Measurements from ENCODE around the gene ARHGEF1. TPM values are rescaled to one million over a fixed set of nuclear protein-coding genes. Genes with fewer than 3 reads are reported as not detected.

ARHGEF1 gene
- total and polyA plus RNA-seq, 11 donors = 22.8 to 89.2 (median 28.0) TPM

- no peaks in the 10 kb centered on the region for H3K9me3 ChIP-seq
- TF ChIP-seq POLR2A (IDR thresholded peaks at IDR 0.05) (no peak), CTCF (IDR thresholded peaks at IDR 0.05) (no peak)
- no peak overlapping the region for H3K4me3 ChIP-seq
- H3K36me3 ChIP-seq = peaks cover 0 to 30% (median 24%) of the 10 kb centered on the region in 9 donors
- no peak overlapping the region for H3K27ac ChIP-seq
- 43 to 49% (median 46%) methylated on average over 11 to 13 of the region's 13 CpGs for WGBS, 4 donors
- DNase-seq (no peak), ATAC-seq (no peak)
- peaks cover 0 to 11% (median 0%) of the 10 kb centered on the region in 12 donors for H3K4me1 ChIP-seq
- H3K27me3 ChIP-seq = peaks cover 9 to 51% (median 26%) of the 10 kb centered on the region in 9 donors
- intact Hi-C loops (cut with DNase I) = no loop called here
These were observed 26.7 kb downstream of the ARHGEF1 start for GRCh38 chr19:41909706-41910105.

- TF ChIP-seq POLR2A (IDR thresholded peaks at IDR 0.05) = no peak
- TF ChIP-seq CTCF (IDR thresholded peaks at IDR 0.05) = no peak
- no peak overlapping the region for H3K27ac ChIP-seq
- peaks cover 0 to 23% (median 17%) of the 10 kb centered on the region in 9 donors for H3K36me3 ChIP-seq
- peaks cover 9 to 56% (median 30%) of the 10 kb centered on the region in 9 donors for H3K27me3 ChIP-seq
- H3K4me1 ChIP-seq = peaks cover 0 to 16% (median 0%) of the 10 kb centered on the region in 12 donors
- H3K4me3 ChIP-seq = no peak overlapping the region
- peak in 1 of 4 donors; percentile 2 for ATAC-seq
- DNase-seq = no peak
- WGBS, 4 donors = 52 to 60% (median 54%) methylated on average over 12 of the region's 12 CpGs
- intact Hi-C loops (cut with DNase I) = no loop called here
- H3K9me3 ChIP-seq = no peaks in the 10 kb centered on the region
These were observed 27.4 kb downstream of the ARHGEF1 start for GRCh38 chr19:41910240-41910991.

- DNase-seq (no peak), ATAC-seq (no peak)
- Histone ChIP-seq H3K9me3 (no peaks in the 10 kb centered on the region), H3K27ac (no peak overlapping the region), H3K27me3 (peaks cover 14 to 65% (median 38%) of the 10 kb centered on the region in 9 donors), H3K4me1 (peaks cover 0 to 16% (median 0%) of the 10 kb centered on the region in 12 donors), H3K4me3 (no peak overlapping the region), H3K36me3 (peaks cover 0 to 14% (median 9%) of the 10 kb centered on the region in 9 donors)
- TF ChIP-seq POLR2A (IDR thresholded peaks at IDR 0.05) (no peak), CTCF (IDR thresholded peaks at IDR 0.05) (no peak)
- intact Hi-C loops (cut with DNase I) = no loop called here
- WGBS, 4 donors = 54 to 65% (median 61%) methylated on average over 13 of the region's 13 CpGs
These were observed 28.3 kb downstream of the ARHGEF1 start for GRCh38 chr19:41910992-41911888.

Measured in heart left ventricle (tissue), 16 donors.